Measurements from ENCODE around the gene TMEM109.

The TMEM109 gene

GRCh38 chr11:60912223-60912850 lies 1.6 kb upstream of the TMEM109 start:
- DNase-seq, result no peak

- DNase-seq, result no peak
Measured at GRCh38 chr11:60912851-60913528, 968 bp upstream of the TMEM109 start.

- no peak for DNase-seq
Measured at GRCh38 chr11:60914633-60915247, 782 bp downstream of the TMEM109 start.

- no peak for DNase-seq
Measured at GRCh38 chr11:60915248-60915914, 1.4 kb downstream of the TMEM109 start.

- no peak for DNase-seq
Measured at GRCh38 chr11:60916669-60917206, 2.8 kb downstream of the TMEM109 start.

- DNase-seq, result no peak
Measured at GRCh38 chr11:60917267-60917666, 3.3 kb downstream of the TMEM109 start.

- DNase-seq, result no peak
Measured at GRCh38 chr11:60918251-60918938, 4.4 kb downstream of the TMEM109 start.

- DNase-seq, result no peak
Measured at GRCh38 chr11:60918939-60919265, 4.9 kb downstream of the TMEM109 start.

- DNase-seq, result no peak
Measured at GRCh38 chr11:60919320-60919719, 5.4 kb downstream of the TMEM109 start.

GRCh38 chr11:60919956-60920355 lies 6.0 kb downstream of the TMEM109 start:
- no peak for DNase-seq

GRCh38 chr11:60921259-60921658 lies 7.3 kb downstream of the TMEM109 start:
- DNase-seq, result no peak

GRCh38 chr11:60921777-60922335 lies 7.9 kb downstream of the TMEM109 start:
- DNase-seq, result no peak

GRCh38 chr11:60922906-60923305 lies 8.9 kb downstream of the TMEM109 start:
- no peak for DNase-seq

GRCh38 chr11:60923326-60923725 lies 9.4 kb downstream of the TMEM109 start:
- DNase-seq, result no peak

GRCh38 chr11:60923800-60924109 lies 9.8 kb downstream of the TMEM109 start:
- DNase-seq, result no peak

GRCh38 chr11:60924110-60924905 lies 10.3 kb downstream of the TMEM109 start, which contains the start of gene TMEM132A:
Gene TMEM132A (plus strand): TSS chr11:60924460. CDS start chr11:60924634, 174 bp downstream.
- peak; percentile 13 for DNase-seq

GRCh38 chr11:60924906-60925853 lies 11.2 kb downstream of the TMEM109 start:
- DNase-seq, result no peak

- DNase-seq, result no peak
Measured at GRCh38 chr11:60925868-60926267, 11.9 kb downstream of the TMEM109 start.

GRCh38 chr11:60926500-60926899 lies 12.5 kb downstream of the TMEM109 start:
- DNase-seq, result no peak

GRCh38 chr11:60927061-60927592 lies 13.2 kb downstream of the TMEM109 start:
- no peak for DNase-seq

All from NCI-H774 (cell line).